SIG-M5 treated with dmso at 0.1 percent for 504 hours (cell line): Measurements from ENCODE around the gene GJC1.
"Not testable (repeated sequence)": the region's sequence is repeated elsewhere in the genome, so short reads cannot be mapped to it uniquely, and the experiment has no call there.

Experiments used
- DNase-seq: peaks from one replicate; lab custom pipeline; 2025; ENCODE audit not compliant: unreplicated experiment; lab: John Stamatoyannopoulos, UW

GJC1 gene

GRCh38 chr17:44846206-44846605, 16.1 kb upstream of the GJC1 start:
- DNase-seq, result no peak

DNA sequence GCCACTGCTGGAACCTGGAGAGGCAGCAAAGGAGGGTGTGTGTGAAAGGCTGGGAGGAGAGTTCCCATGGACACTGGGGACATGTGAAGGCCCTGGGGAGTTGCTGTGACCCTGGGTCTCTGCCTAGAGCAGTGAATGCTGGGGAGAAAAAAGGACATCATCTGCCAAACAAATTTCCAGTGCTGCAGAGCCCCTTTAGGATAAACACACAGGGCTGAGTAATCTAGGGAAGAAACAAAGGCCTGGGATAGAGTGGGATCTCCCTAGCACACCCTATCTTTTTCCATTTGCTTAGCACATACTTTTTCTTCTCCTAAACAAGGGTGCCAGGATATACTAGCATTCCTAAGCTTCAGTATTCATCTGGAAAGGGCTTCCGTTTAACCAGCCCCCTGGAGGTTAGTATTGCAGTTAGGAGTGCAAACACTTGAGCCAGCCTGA, 14.3 kb upstream of the GJC1 start:
- DNase-seq, result no peak

GRCh38 chr17:44842748-44843147, 12.7 kb upstream of the GJC1 start:
- no peak for DNase-seq

DNA sequence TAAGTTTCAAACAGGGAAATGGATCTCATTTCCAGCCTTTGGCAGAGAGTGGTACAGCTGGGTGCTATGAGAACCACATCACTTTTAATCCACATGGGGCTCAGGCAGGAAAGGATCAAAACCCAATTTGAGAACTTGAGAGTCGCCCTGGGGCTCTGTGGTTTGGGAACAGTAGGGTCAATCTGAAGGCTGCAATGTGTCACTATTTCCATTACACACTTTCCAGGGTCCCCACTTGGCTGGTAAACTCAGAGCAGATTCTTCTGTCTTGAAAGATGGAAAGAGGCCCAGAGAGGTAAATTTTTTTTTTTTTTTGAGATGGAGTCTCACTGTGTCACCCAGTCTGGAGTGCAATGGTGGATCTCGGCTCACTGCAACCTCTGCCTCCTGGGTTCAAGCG, 10.8 kb upstream of the GJC1 start:
- no peak for DNase-seq

DNA sequence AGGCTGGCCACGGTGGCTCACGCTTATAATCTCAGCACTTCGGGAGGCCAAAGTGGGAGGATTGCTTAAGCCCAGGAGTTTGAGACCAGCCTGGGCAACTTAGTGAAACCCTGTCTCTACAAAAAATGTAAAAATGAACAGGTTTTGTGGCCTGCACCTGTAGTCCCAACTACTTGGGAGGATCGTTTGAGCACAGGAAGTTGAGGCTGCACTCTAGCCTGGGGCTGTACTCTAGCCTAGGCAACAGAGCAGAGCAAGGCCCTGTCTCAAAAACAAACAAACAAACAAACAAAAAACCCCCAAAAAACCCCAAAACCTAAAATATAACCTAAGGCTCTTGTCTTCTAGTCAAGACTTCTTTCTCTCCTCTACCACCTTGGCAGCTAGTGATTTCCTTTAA, 10.2 kb upstream of the GJC1 start:
- DNase-seq, result no peak

GRCh38 chr17:44837196-44837595, 7.1 kb upstream of the GJC1 start:
- DNase-seq, result no peak

- no peak for DNase-seq
Observed at GRCh38 chr17:44832805-44833204, 2.7 kb upstream of the GJC1 start.

DNA sequence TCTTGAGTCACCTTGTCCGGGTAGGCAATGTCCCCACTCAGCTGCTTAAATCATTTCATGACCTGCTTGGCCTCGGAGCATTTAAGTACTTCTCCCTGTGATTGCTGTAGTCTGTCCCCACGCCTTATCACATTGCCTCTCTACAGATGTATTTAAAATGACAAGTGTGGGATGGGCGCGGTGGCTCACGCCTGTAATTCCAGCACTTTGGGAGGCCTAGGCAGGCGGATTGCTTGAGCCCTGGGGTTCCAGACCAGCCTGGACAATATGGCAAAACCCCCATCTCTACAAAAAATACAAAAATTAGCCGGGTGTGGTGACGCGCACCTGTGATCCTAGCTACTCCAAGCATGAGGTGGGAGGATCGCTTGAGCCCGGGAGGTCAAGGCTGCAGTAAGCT, 1.3 kb upstream of the GJC1 start:
- DNase-seq, result no peak

- no peak for DNase-seq
Observed at GRCh38 chr17:44830359-44831288, 537 bp upstream of the GJC1 start.

DNA sequence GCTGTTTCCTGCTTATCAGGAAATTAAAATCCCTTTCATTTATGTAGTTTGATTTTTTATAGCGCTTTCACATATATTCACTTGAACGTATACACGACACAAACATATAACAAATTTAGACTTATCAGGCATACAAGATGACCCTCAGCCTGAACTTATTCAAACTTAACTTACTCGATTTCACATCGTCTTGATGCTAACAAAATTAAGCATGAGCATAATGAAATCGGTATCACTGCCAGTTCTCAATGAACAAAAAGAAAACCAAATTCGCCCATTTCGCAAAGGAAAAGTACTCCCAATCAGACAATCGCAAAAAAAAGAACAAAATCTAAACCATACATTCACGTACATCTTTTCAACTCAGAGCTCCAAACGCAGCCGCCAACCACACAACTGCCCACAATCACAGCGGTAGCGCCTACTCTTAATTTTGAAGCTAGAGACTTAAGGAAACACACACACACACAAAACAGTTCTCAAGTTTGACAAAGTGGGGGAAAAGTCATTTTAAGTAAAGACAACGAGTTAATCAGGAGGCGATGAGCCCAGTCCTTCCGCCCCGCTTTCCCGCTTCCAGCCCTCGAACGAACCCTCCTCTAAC, 1.1 kb downstream of the GJC1 start:
- DNase-seq, result no peak

DNA sequence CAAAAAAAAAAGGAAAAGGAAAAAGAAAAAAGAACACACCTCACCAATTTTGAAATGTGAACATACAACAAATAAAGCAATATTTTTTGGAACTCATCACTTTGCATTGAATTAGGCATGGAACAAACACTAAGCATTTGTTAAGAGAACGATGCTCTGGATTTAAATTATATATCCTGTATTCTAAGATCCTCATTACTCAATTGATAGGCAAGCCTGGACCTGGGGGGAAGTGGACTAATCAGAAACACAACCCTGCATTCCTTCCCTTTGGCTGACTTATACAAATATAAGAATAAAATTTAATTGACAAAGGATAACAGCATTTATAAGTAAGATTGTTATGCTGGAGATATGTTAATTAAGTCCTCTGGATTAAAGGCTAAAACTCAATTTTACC, 2.2 kb downstream of the GJC1 start:
- DNase-seq, result no peak

- no peak for DNase-seq
Observed at GRCh38 chr17:44826123-44826790, 3.8 kb downstream of the GJC1 start.

DNA sequence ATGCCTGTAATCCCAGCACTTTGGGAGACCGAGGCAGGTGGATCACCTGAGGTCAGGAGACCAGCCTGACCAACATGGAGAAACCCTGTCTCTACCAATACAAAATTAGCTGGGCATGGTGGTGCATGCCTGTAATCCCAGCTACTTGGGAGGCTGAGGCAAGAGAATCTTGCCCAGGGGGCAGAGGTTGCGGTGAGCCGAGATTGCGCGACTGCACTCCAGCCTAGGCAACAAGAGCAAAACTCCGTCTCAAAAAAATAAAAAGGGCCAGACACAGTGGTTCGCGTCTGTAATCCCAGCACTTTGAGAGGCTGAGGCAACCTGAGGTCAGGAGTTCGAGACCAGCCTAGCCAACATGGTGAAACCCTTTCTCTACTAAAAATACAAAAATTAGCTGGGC, 4.9 kb downstream of the GJC1 start:
- not testable (repeated sequence) for DNase-seq

DNA sequence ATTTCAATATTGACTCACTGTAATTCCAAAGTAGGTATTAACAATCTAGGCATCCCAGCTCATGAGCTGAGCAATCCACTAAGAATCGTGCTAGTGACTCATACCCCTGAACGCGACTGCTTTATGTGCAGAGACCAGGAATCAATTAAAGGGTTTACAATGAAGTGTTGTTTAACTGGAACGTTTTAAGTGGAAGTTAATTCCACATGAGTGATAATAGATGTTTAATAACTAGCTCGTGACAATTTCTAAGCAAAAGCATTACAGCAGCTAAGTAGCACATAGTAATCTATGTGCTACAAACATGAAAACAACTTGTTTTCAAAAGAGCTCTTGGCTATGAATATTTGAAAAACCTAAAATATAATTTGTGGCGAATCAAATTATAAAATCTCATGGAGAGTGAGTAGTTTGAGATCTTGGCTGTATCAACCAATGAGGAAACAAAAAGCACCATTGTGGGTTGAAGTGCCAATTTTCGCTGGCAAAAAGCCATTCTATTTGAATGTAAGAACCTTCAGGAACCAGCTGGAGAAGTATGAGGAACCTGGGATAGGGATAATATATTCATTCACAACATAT, 9.4 kb downstream of the GJC1 start:
- DNase-seq, result no peak

- DNase-seq, result not testable (repeated sequence)
Observed at GRCh38 chr17:44818508-44818907, 11.6 kb downstream of the GJC1 start.

- DNase-seq, result no peak
Observed at GRCh38 chr17:44812263-44812662, 17.8 kb downstream of the GJC1 start.

DNA sequence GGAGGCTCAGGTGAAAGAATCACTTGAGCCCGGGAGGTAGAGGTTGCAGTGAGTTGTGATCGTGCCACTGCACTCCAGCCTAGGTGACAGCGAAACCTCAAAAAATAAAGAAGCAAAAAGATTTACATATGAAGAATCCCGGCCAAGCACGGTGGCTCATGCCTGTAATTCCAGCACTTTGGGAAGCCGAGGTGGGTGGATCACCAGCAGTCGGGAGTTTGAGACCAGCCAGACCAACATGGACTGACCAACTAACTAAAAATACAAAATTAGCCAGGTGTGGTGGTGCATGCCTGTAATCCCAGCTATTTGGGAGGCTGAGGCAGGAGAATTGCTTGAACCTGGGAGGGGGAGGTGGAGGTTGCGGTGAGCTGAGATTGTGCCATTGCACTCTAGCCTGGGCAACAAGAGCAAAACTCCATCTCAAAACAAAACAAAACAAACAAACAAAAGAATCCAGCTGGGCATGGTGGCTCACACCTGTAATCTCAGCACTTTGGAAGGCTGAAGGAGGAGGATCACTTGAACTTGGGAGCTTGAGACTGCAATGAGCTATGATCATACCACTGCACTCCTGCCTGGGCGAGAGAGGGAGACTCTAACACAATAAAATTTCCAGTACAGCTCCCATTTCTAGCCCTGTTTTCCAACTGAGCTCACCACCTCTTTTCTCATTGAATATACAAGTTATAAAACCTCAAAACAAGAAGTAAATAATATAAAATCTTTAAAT, 21.3 kb downstream of the GJC1 start:
- not testable (repeated sequence) for DNase-seq

GRCh38 chr17:44808156-44808555, 21.9 kb downstream of the GJC1 start:
- no peak for DNase-seq

- no peak for DNase-seq
Observed at GRCh38 chr17:44807817-44808155, 22.3 kb downstream of the GJC1 start.

- DNase-seq, result no peak
Observed at GRCh38 chr17:44807093-44807816, 22.8 kb downstream of the GJC1 start.
